Liver (tissue), 9 donors: ENCODE results near the gene ZNF485. TPM values are rescaled to one million over a fixed set of nuclear protein-coding genes. Genes with fewer than 3 reads are reported as not detected.

Experiments used
- DNase-seq: peaks from one replicate; pipeline ENCODE4 v3.0.0-alpha.2; 2017; ENCODE audit warnings: low spot score
- H3K27ac ChIP-seq, 2 donors: one replicate each; pipeline ENCODE4 v1.7.0; 2013; ENCODE audit warnings: inconsistent platforms in 2 of 2, low read length in 2 of 2, control low read depth in 1 of 2, low read depth in 1 of 2, mild to moderate bottlenecking in 1 of 2
- H3K27me3 ChIP-seq, 4 donors: one replicate each; pipeline versions ENCODE4 v1.6.1 to v1.7.0; 2013; ENCODE audit warnings: low read length in 3 of 4, inconsistent platforms in 1 of 4, mild to moderate bottlenecking in 1 of 4, moderate library complexity in 1 of 4; ENCODE audit not compliant: control insufficient read depth in 4 of 4, insufficient read depth in 4 of 4
- H3K36me3 ChIP-seq, 4 donors: one replicate each; pipeline versions ENCODE4 v1.6.1 to v1.7.0; 2013; ENCODE audit warnings: low read length in 3 of 4, mild to moderate bottlenecking in 3 of 4, low read depth in 1 of 4, moderate library complexity in 1 of 4; ENCODE audit not compliant: control insufficient read depth in 4 of 4, insufficient read depth in 3 of 4
- H3K4me1 ChIP-seq, 4 donors: one replicate each; pipeline versions ENCODE4 v1.6.1 to v1.7.0; 2013; ENCODE audit warnings: low read length in 3 of 4, mild to moderate bottlenecking in 3 of 4, moderate library complexity in 1 of 4; ENCODE audit not compliant: control insufficient read depth in 4 of 4, insufficient read depth in 4 of 4
- H3K4me3 ChIP-seq, 3 donors: one replicate each; pipeline versions ENCODE4 v1.6.1 to v1.7.0; 2013; ENCODE audit warnings: low read length in 3 of 3, control low read depth in 1 of 3, low read depth in 1 of 3, mild to moderate bottlenecking in 1 of 3
- H3K9ac ChIP-seq, 2 donors: one replicate each; pipeline ENCODE4 v1.7.0; 2013; ENCODE audit warnings: low read length in 2 of 2, mild to moderate bottlenecking in 2 of 2, moderate library complexity in 2 of 2, control low read depth in 1 of 2, low read depth in 1 of 2
- H3K9me3 ChIP-seq, 4 donors: one replicate each; pipeline versions ENCODE4 v1.6.1 to v1.7.0; 2013; ENCODE audit warnings: low read length in 3 of 4; ENCODE audit not compliant: control insufficient read depth in 4 of 4
- EGR1 ChIP-seq, 2 donors: IDR thresholded peaks; 2 replicates each; pipeline ENCODE4 v1.6.1; 2016 to 2018; ENCODE audit warnings: antibody characterized with exemption in 2 of 2, low read depth in 2 of 2
- FOXA1 ChIP-seq: IDR thresholded peaks from 2 replicates; pipeline ENCODE4 v1.6.1; 2016; ENCODE audit warnings: antibody characterized with exemption
- FOXA2 ChIP-seq: IDR thresholded peaks from 2 replicates; pipeline ENCODE4 v1.6.1; 2016; ENCODE audit warnings: antibody characterized with exemption
- GABPA ChIP-seq, 2 donors: IDR thresholded peaks in 1 of 2; conservative IDR thresholded peaks in 1 of 2; 2 replicates each; pipeline ENCODE4 v1.6.1; 2016; ENCODE audit warnings: antibody characterized with exemption in 2 of 2, mild to moderate bottlenecking in 1 of 2, moderate library complexity in 1 of 2
- HNF4A ChIP-seq, 2 donors: conservative IDR thresholded peaks; 2 replicates each; pipeline ENCODE4 v1.6.1; 2016; ENCODE audit warnings: antibody characterized with exemption in 2 of 2, mild to moderate bottlenecking in 2 of 2
- HNF4G ChIP-seq: IDR thresholded peaks from 2 replicates; pipeline ENCODE4 v1.6.1; 2016; ENCODE audit warnings: antibody characterized with exemption
- JUND ChIP-seq, 2 donors: IDR thresholded peaks; 2 replicates each; pipeline ENCODE4 v1.6.1; 2016; ENCODE audit warnings: antibody characterized with exemption in 2 of 2
- NR2F2 ChIP-seq: IDR thresholded peaks from 2 replicates; pipeline ENCODE4 v1.6.1; 2016; ENCODE audit warnings: antibody characterized with exemption
- RAD21 ChIP-seq, 2 donors: IDR thresholded peaks; 2 replicates each; pipeline ENCODE4 v1.6.1; 2016; ENCODE audit warnings: antibody characterized with exemption in 2 of 2, mild to moderate bottlenecking in 2 of 2
- RXRA ChIP-seq, 2 donors: IDR thresholded peaks; 2 replicates each; pipeline ENCODE4 v1.6.1; 2017 to 2018; ENCODE audit warnings: antibody characterized with exemption in 2 of 2, mild to moderate bottlenecking in 1 of 2
- SP1 ChIP-seq: IDR thresholded peaks from 2 replicates; pipeline ENCODE4 v1.6.1; 2018; ENCODE audit warnings: antibody characterized with exemption, mild to moderate bottlenecking
- TAF1 ChIP-seq: conservative IDR thresholded peaks from 2 replicates; pipeline ENCODE4 v1.6.1; 2016; ENCODE audit warnings: antibody characterized with exemption, mild to moderate bottlenecking
- YY1 ChIP-seq: IDR thresholded peaks from 2 replicates; pipeline ENCODE4 v1.6.1; 2016; ENCODE audit warnings: antibody characterized with exemption, mild to moderate bottlenecking
- WGBS: extraction: QIAGEN DNeasy Blood & Tissue Kit; methylation state at CpG from one replicate; pipeline ENCODE4 v1.1.7; 2013; 5-methylcytosine and 5-hydroxymethylcytosine counted together
- polyA plus RNA-seq, 2 donors: library from polyadenylated mRNA; stranded (reverse) in 1 of 2; unstranded in 1 of 2; fragments of 200-250 nt in 1 of 2; fragments of >200 nt in 1 of 2; fragmentation: Nextera tagmentation in 1 of 2; extraction: Ambion mirVana in 1 of 2; gene quantifications; one replicate each; pipeline versions ENCODE4 v1.2.1 to v1.2.3, GENCODE V29; 2013 to 2015
- total RNA-seq, 2 donors: library from RNA; depleted of rRNA; stranded (reverse); fragments of >200 nt; gene quantifications; one replicate each; pipeline ENCODE4 v1.2.3, GENCODE V29; 2014
- TF ChIP-seq, protein P1 (sequence below): IDR thresholded peaks from 2 replicates; pipeline ENCODE4 v1.6.1; 2016; ENCODE audit warnings: antibody characterized with exemption
- TF ChIP-seq, protein P2 (sequence below): IDR thresholded peaks from 2 replicates; pipeline ENCODE4 v1.6.1; 2016; ENCODE audit warnings: antibody characterized with exemption, mild to moderate bottlenecking
- TF ChIP-seq, protein P3 (sequence below): IDR thresholded peaks from 2 replicates; pipeline ENCODE4 v1.6.1; 2016; ENCODE audit warnings: antibody characterized with exemption
- TF ChIP-seq, protein P4 (sequence below): fragments of 150-350 bp; IDR thresholded peaks from 2 replicates; pipeline ENCODE4 v1.5.1; 2017; ENCODE audit warnings: improper control_type of control experiment, low read depth, low read length; ENCODE audit not compliant: missing input control
- TF ChIP-seq, protein P5 (sequence below): IDR thresholded peaks from 2 replicates; pipeline ENCODE4 v1.6.1; 2016; ENCODE audit warnings: antibody characterized with exemption
- donor health status: healthy.
- donor health status: healthy.
- donor health status: healthy.
- donor health status: healthy.
- donor health status: healthy.

Gene ZNF485
- total and polyA plus RNA-seq, 4 donors, result 0.92 to 2.4 (median 1.0) TPM

DNA sequence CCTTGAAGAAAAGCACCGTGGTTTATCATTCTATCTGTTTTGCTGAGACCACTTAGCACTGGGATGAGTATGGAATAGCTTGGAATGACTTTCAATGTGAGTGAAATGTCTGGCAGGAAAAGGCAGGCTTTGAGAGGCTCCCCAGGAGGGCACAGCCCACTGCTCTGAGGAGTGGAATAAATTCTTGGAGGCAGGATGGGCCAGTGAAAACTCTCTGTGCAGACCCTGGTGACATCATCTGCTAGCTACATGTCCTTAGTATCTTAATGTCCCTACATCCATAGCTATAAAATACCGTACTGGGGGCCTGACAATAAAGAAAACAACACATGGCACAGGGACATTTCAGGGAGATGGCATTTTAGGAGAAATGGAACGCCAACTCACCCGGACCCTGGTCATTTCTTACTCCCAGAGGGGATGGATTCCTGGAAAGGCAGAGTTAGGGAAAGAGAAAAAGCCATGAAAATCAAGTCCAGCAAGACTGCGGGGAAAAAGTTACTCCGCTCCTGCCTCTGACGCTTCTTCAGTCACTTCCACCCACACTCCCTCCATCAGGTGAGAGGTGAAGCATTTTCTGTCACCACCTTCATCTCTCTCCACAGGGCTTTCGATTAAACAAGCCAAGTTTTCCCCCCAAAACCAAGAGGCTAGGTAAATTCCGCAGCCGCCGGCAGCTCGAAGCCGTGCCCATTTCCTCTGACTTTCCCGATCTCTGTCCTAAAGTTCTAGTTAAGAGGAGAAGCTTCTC lies 32.8 kb upstream of the ZNF485 start:
- Histone ChIP-seq H3K9me3 (peaks cover 0 to 2% (median 0%) of the 10 kb centered on the region in 4 donors), H3K9ac (no peak overlapping the region), H3K27me3 (no peaks in the 10 kb centered on the region), H3K4me1 (peaks cover 0 to 3% (median 0%) of the 10 kb centered on the region in 4 donors), H3K27ac (peak overlapping the region in 1 of 2 donors; percentile 40), H3K4me3 (peak overlapping the region; percentile 44 to 85 (median 73)), H3K36me3 (no peaks in the 10 kb centered on the region)
- DNase-seq, result no peak
- WGBS, result 67% methylated on average over 14 of the region's 14 CpGs
- no peak for TF ChIP-seq RXRA (IDR thresholded peaks at IDR 0.05)

DNA sequence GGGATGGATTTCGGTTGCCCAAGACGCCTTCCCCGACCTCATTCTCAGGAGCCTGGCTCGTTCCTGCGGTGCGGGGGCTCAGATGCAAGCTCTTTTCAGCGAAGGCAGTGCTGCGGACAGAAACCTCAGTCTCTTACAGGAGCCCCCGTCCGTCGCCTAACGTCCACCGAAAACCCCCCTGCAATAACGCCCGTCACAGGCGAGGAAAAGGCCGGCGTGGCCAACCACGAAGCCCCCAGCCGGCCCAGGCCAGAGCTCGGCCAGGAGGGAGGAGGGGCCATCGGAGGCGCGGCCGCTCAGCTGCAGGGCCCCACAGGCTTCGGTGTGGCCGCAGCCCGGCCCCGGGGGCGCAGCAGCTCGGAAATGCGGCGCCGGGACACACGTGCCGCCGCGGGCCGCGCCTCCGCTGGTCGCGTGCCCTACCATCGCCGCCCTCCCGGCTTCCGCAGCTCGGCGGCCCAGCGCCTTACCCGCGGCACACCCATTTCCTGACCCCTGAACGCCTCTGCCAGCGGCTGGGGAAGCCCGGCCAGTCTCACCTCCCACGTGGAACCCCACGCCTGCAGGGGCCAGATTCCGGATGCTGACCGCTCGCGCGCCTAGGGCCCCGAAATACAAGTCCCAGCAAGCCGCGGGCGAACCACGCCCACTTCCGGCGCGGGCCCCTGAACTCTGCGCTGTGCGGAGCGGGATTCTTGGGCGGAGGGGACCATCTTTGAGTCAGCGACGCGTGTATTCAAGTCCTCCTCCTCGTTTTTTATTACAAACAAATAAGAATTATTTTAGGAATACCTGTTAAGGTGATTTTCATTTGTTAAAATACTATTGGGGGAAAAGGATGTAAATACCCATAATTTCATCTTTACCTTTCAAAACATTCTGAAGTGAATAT lies 32.0 kb upstream of the ZNF485 start, which contains the start of gene ZNF239:
TSS of gene ZNF239 (minus strand) at position 616 of the 892 bp plus-strand sequence. CDS start 16,537 bp downstream, outside the sequence.
- Histone ChIP-seq H3K4me3 (peak within 1 kb of the TSS; percentile 44 to 85 (median 73)), H3K9ac (no peak within 1 kb of the TSS), H3K27ac (peak within 1 kb of the TSS; percentile 40 to 59), H3K4me1 (peaks cover 0 to 3% (median 0%) of the 10 kb centered on the region in 4 donors), H3K36me3 (no peaks in the 10 kb centered on the region), H3K9me3 (peaks cover 0 to 2% (median 0%) of the 10 kb centered on the region in 4 donors), H3K27me3 (no peaks in the 10 kb centered on the region)
- TF ChIP-seq HNF4A (conservative IDR thresholded peaks at IDR 0.05) (peak in 1 of 2 donors; percentile 18), HNF4G (no peak), EGR1 (IDR thresholded peaks at IDR 0.05; ENCODE audit: low read depth in 2 of 2) (no peak), JUND (IDR thresholded peaks at IDR 0.05) (no peak), SP1 (peak; percentile 62), FOXA1 (no peak), NR2F2 (peak; percentile 44), RAD21 (IDR thresholded peaks at IDR 0.05) (no peak), FOXA2 (no peak), RXRA (IDR thresholded peaks at IDR 0.05) (peak; percentile 31 to 34), TAF1 (no peak), YY1 (peak; percentile 48), GABPA (IDR thresholded peaks at IDR 0.05 in 1 of 2, conservative IDR thresholded peaks at IDR 0.05 in 1 of 2) (peak; percentile 70 to 89)
- TF ChIP-seq, protein P1, sequence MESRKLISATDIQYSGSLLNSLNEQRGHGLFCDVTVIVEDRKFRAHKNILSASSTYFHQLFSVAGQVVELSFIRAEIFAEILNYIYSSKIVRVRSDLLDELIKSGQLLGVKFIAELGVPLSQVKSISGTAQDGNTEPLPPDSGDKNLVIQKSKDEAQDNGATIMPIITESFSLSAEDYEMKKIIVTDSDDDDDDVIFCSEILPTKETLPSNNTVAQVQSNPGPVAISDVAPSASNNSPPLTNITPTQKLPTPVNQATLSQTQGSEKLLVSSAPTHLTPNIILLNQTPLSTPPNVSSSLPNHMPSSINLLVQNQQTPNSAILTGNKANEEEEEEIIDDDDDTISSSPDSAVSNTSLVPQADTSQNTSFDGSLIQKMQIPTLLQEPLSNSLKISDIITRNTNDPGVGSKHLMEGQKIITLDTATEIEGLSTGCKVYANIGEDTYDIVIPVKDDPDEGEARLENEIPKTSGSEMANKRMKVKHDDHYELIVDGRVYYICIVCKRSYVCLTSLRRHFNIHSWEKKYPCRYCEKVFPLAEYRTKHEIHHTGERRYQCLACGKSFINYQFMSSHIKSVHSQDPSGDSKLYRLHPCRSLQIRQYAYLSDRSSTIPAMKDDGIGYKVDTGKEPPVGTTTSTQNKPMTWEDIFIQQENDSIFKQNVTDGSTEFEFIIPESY, result no peak
- TF ChIP-seq, protein P2, sequence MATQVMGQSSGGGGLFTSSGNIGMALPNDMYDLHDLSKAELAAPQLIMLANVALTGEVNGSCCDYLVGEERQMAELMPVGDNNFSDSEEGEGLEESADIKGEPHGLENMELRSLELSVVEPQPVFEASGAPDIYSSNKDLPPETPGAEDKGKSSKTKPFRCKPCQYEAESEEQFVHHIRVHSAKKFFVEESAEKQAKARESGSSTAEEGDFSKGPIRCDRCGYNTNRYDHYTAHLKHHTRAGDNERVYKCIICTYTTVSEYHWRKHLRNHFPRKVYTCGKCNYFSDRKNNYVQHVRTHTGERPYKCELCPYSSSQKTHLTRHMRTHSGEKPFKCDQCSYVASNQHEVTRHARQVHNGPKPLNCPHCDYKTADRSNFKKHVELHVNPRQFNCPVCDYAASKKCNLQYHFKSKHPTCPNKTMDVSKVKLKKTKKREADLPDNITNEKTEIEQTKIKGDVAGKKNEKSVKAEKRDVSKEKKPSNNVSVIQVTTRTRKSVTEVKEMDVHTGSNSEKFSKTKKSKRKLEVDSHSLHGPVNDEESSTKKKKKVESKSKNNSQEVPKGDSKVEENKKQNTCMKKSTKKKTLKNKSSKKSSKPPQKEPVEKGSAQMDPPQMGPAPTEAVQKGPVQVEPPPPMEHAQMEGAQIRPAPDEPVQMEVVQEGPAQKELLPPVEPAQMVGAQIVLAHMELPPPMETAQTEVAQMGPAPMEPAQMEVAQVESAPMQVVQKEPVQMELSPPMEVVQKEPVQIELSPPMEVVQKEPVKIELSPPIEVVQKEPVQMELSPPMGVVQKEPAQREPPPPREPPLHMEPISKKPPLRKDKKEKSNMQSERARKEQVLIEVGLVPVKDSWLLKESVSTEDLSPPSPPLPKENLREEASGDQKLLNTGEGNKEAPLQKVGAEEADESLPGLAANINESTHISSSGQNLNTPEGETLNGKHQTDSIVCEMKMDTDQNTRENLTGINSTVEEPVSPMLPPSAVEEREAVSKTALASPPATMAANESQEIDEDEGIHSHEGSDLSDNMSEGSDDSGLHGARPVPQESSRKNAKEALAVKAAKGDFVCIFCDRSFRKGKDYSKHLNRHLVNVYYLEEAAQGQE, result no peak
- TF ChIP-seq, protein P3, sequence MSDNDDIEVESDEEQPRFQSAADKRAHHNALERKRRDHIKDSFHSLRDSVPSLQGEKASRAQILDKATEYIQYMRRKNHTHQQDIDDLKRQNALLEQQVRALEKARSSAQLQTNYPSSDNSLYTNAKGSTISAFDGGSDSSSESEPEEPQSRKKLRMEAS, result peak; percentile 73
- TF ChIP-seq, protein P4, sequence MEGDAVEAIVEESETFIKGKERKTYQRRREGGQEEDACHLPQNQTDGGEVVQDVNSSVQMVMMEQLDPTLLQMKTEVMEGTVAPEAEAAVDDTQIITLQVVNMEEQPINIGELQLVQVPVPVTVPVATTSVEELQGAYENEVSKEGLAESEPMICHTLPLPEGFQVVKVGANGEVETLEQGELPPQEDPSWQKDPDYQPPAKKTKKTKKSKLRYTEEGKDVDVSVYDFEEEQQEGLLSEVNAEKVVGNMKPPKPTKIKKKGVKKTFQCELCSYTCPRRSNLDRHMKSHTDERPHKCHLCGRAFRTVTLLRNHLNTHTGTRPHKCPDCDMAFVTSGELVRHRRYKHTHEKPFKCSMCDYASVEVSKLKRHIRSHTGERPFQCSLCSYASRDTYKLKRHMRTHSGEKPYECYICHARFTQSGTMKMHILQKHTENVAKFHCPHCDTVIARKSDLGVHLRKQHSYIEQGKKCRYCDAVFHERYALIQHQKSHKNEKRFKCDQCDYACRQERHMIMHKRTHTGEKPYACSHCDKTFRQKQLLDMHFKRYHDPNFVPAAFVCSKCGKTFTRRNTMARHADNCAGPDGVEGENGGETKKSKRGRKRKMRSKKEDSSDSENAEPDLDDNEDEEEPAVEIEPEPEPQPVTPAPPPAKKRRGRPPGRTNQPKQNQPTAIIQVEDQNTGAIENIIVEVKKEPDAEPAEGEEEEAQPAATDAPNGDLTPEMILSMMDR, result no peak
- TF ChIP-seq, protein P5, sequence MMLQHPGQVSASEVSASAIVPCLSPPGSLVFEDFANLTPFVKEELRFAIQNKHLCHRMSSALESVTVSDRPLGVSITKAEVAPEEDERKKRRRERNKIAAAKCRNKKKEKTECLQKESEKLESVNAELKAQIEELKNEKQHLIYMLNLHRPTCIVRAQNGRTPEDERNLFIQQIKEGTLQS, result no peak
- peak; percentile 78 for DNase-seq
- WGBS, result 7% methylated on average over 78 of the region's 78 CpGs
